WTC11 (cell line): ENCODE measurements around the gene ZNF770. TPM values are rescaled to one million over a fixed set of nuclear protein-coding genes. Genes with fewer than 3 reads are reported as not detected.

Experiments used
- ATAC-seq: fragments of 200-7000 bp; cut with Tn5 transposase; 2 replicates; pipeline ENCODE4 v1.10.0; 2021; ENCODE audit warnings: mild to moderate bottlenecking, moderate library complexity
- CTCF ChIA-PET: fragments of 300-600 bp; sonication (Branson Sonifier 250); formaldehyde crosslinking; loops from one replicate; lab custom pipeline; 2021; ENCODE audit warnings: antibody characterized with exemption; lab: Charles Lee
- POLR2A ChIA-PET: fragments of 350-600 bp; sonication (Branson Sonifier 250); formaldehyde crosslinking; loops from one replicate; lab custom pipeline; 2021; ENCODE audit warnings: antibody characterized with exemption; lab: Charles Lee
- DNase-seq: peaks from one replicate; pipeline ENCODE4 v3.0.0; 2021; ENCODE audit warnings: low spot score
- H3K27ac Mint-ChIP-seq: 2 replicates; pipeline ENCODE4 v1.8.0; 2021; ENCODE audit warnings: mixed read lengths
- H3K27me3 Mint-ChIP-seq: 2 replicates; pipeline ENCODE4 v1.8.0; 2021; ENCODE audit warnings: low read depth, mild to moderate bottlenecking, moderate library complexity, mixed read lengths
- H3K36me3 Mint-ChIP-seq: 2 replicates; pipeline ENCODE4 v1.8.0; 2021; ENCODE audit warnings: mixed read lengths
- H3K4me1 Mint-ChIP-seq: 2 replicates; pipeline ENCODE4 v1.8.0; 2022; ENCODE audit warnings: mixed read lengths
- H3K4me3 Mint-ChIP-seq: 2 replicates; pipeline ENCODE4 v1.8.0; 2021; ENCODE audit warnings: mild to moderate bottlenecking, moderate library complexity, mixed read lengths
- H3K9me3 Mint-ChIP-seq: 2 replicates; pipeline ENCODE4 v1.8.0; 2021; ENCODE audit warnings: mixed read lengths
- ARID4B ChIP-seq: sonication (generic); formaldehyde crosslinking; IDR thresholded peaks from 2 replicates; pipeline ENCODE4 v1.8.0; 2023; ENCODE audit warnings: missing genetic modification reagents, mild to moderate bottlenecking, borderline replicate concordance
- ATF1 ChIP-seq: sonication (generic); formaldehyde crosslinking; IDR thresholded peaks from 2 replicates; pipeline ENCODE4 v1.8.1; 2023; ENCODE audit warnings: mild to moderate bottlenecking, moderate library complexity, missing genetic modification reagents
- ATF3 ChIP-seq: sonication (generic); formaldehyde crosslinking; conservative IDR thresholded peaks from 2 replicates; pipeline ENCODE4 v1.8.1; 2022; ENCODE audit warnings: mild to moderate bottlenecking, missing genetic modification reagents
- E2F1 ChIP-seq: sonication (generic); formaldehyde crosslinking; IDR thresholded peaks from 2 replicates; pipeline ENCODE4 v1.8.0; 2022; ENCODE audit warnings: mild to moderate bottlenecking, missing genetic modification reagents
- ESRRA ChIP-seq: sonication (generic); formaldehyde crosslinking; IDR thresholded peaks from 2 replicates; pipeline ENCODE4 v1.8.1; 2022; ENCODE audit warnings: mild to moderate bottlenecking, missing genetic modification reagents, borderline replicate concordance
- GABPB1 ChIP-seq: sonication (generic); formaldehyde crosslinking; IDR thresholded peaks from 2 replicates; pipeline ENCODE4 v1.8.1; 2023; ENCODE audit warnings: mild to moderate bottlenecking, missing genetic modification reagents
- GRHL2 ChIP-seq: fragments of 250-450 bp; sonication (Bioruptor Pico); IDR thresholded peaks from 2 replicates; pipeline ENCODE4 v1.8.0; 2022; ENCODE audit warnings: mild to moderate bottlenecking, moderate library complexity; ENCODE audit not compliant: insufficient replicate concordance, severe bottlenecking
- JAZF1 ChIP-seq: fragments of 250-450 bp; sonication (Bioruptor Pico); IDR thresholded peaks from 2 replicates; pipeline ENCODE4 v1.9.0; 2021; ENCODE audit warnings: moderate library complexity, mild to moderate bottlenecking, inconsistent platforms
- KAT7 ChIP-seq: sonication (generic); formaldehyde crosslinking; IDR thresholded peaks from 2 replicates; pipeline ENCODE4 v1.8.1; 2023; ENCODE audit warnings: missing genetic modification reagents, mild to moderate bottlenecking, borderline replicate concordance
- MLX ChIP-seq: sonication (generic); formaldehyde crosslinking; IDR thresholded peaks from 2 replicates; pipeline ENCODE4 v1.8.1; 2023; ENCODE audit warnings: mild to moderate bottlenecking, missing genetic modification reagents, moderate library complexity
- MYBL2 ChIP-seq: sonication (generic); formaldehyde crosslinking; IDR thresholded peaks from 2 replicates; pipeline ENCODE4 v1.8.1; 2023; ENCODE audit warnings: mild to moderate bottlenecking, moderate library complexity, missing genetic modification reagents
- RELA ChIP-seq: sonication (generic); formaldehyde crosslinking; IDR thresholded peaks from 2 replicates; pipeline ENCODE4 v1.8.1; 2022; ENCODE audit warnings: missing genetic modification reagents, mild to moderate bottlenecking, borderline replicate concordance
- RORB ChIP-seq: fragments of 250-450 bp; sonication (Bioruptor Pico); IDR thresholded peaks from 2 replicates; pipeline ENCODE4 v1.9.0; 2021; ENCODE audit warnings: mild to moderate bottlenecking
- SMAD4 ChIP-seq: sonication (generic); formaldehyde crosslinking; IDR thresholded peaks from 2 replicates; pipeline ENCODE4 v1.8.0; 2022; ENCODE audit warnings: mild to moderate bottlenecking, missing genetic modification reagents
- STAT6 ChIP-seq: sonication (generic); formaldehyde crosslinking; conservative IDR thresholded peaks from 2 replicates; pipeline ENCODE4 v1.8.1; 2023; ENCODE audit warnings: mild to moderate bottlenecking, low read depth, missing genetic modification reagents, moderate library complexity
- ZBTB21 ChIP-seq: sonication (generic); formaldehyde crosslinking; IDR thresholded peaks from 2 replicates; pipeline ENCODE4 v1.8.1; 2023; ENCODE audit warnings: mild to moderate bottlenecking, missing genetic modification reagents, borderline replicate concordance
- ZNF317 ChIP-seq: sonication (generic); formaldehyde crosslinking; IDR thresholded peaks from 2 replicates; pipeline ENCODE4 v1.8.1; 2023; ENCODE audit warnings: low read depth, mild to moderate bottlenecking, moderate library complexity, missing genetic modification reagents, borderline replicate concordance
- ZNF423 ChIP-seq: fragments of 250-450 bp; sonication (Bioruptor Pico); IDR thresholded peaks from 2 replicates; pipeline ENCODE4 v2.1.2; 2022; ENCODE audit warnings: mild to moderate bottlenecking, moderate library complexity
- ZNF532 ChIP-seq: fragments of 250-450 bp; sonication (Bioruptor Pico); IDR thresholded peaks from 2 replicates; pipeline ENCODE4 v1.9.0; 2021; ENCODE audit warnings: mild to moderate bottlenecking, borderline replicate concordance
- total RNA-seq: library from RNA; stranded (reverse); gene quantifications from 3 replicates; pipeline ENCODE4 v1.2.3, GENCODE V29; 2021

ZNF770 gene
- total RNA-seq, 1 experiment from 2014 or later, result 142 TPM

GRCh38 chr15:34994925-34995324, 6.8 kb upstream of the ZNF770 start:
- TF ChIP-seq RELA (no peak), ATF3 (CRISPR knock-in tag) (no peak), GRHL2 (CRISPR knock-in tag) (no peak), RORB (CRISPR knock-in tag) (no peak)
- Mint-ChIP-seq H3K9me3 (no peaks in the 10 kb centered on the region), H3K4me3 (peak overlapping the region; percentile 12; the same call in 1 of the 2 replicates), H3K36me3 (peaks cover 2% of the 10 kb centered on the region), H3K4me1 (peaks cover 46% of the 10 kb centered on the region), H3K27me3 (no peaks in the 10 kb centered on the region), H3K27ac (peak overlapping the region; percentile 92)
- ChIA-PET POLR2A (interaction anchor here (0.5 kb wide), 1 partner anchor 212 kb away, joined by 4 read pairs; no protein-coding TSS in a partner anchor), CTCF (interaction anchor here (1.8 to 2.2 kb wide), 2 partner anchors 15 to 24 kb away, joined by 5 to 20 read pairs; no protein-coding TSS in a partner anchor)
- DNase-seq (no peak), ATAC-seq (peak; percentile 40)

- ATAC-seq (no peak), DNase-seq (no peak)
- Mint-ChIP-seq H3K27ac (no peak overlapping the region), H3K9me3 (no peaks in the 10 kb centered on the region), H3K4me3 (no peak overlapping the region), H3K36me3 (peaks cover 2% of the 10 kb centered on the region), H3K27me3 (no peaks in the 10 kb centered on the region), H3K4me1 (peaks cover 54% of the 10 kb centered on the region)
- POLR2A ChIA-PET, result no interaction called here
- CTCF ChIA-PET, result interaction anchor here (1.8 kb wide), 1 partner anchor 14 kb away, joined by 5 read pairs; no protein-coding TSS in a partner anchor
- no peak for TF ChIP-seq ZNF317 (CRISPR knock-in tag)
- no peak for TF ChIP-seq STAT6 (CRISPR knock-in tag)
- no peak for TF ChIP-seq MYBL2 (CRISPR knock-in tag)
- TF ChIP-seq MLX (CRISPR knock-in tag), result no peak
- TF ChIP-seq ZNF532, result no peak
- no peak for TF ChIP-seq ZNF423
- TF ChIP-seq SMAD4, result no peak
- TF ChIP-seq JAZF1, result no peak
- no peak for TF ChIP-seq E2F1
- TF ChIP-seq ZBTB21 (CRISPR knock-in tag), result no peak
- no peak for TF ChIP-seq GABPB1 (CRISPR knock-in tag)
- no peak for TF ChIP-seq KAT7 (CRISPR knock-in tag)
- no peak for TF ChIP-seq ATF3 (CRISPR knock-in tag)
- TF ChIP-seq ESRRA (CRISPR knock-in tag), result no peak
- no peak for TF ChIP-seq ATF1
- no peak for TF ChIP-seq ARID4B
Observed at GRCh38 chr15:34993877-34994276, 5.8 kb upstream of the ZNF770 start.
